LNCaP clone FGC (cell line): ENCODE measurements around the gene TPO.

ENCODE experiments used
- DNase-seq: peaks from one replicate; pipeline ENCODE4 v3.0.0-alpha.2; 2011; ENCODE audit warnings: low read depth
- H3K4me3 ChIP-seq: 2 replicates; pipeline ENCODE4 v1.5.1; 2011; ENCODE audit warnings: mild to moderate bottlenecking, low read depth, low read length, control low read depth
- TF ChIP-seq, protein P1 (sequence below): IDR thresholded peaks from 2 replicates; pipeline ENCODE4 v1.5.1; 2012; ENCODE audit warnings: mild to moderate bottlenecking; ENCODE audit not compliant: control insufficient read depth, insufficient read depth; ENCODE audit errors: extremely low read depth

TPO gene

DNA sequence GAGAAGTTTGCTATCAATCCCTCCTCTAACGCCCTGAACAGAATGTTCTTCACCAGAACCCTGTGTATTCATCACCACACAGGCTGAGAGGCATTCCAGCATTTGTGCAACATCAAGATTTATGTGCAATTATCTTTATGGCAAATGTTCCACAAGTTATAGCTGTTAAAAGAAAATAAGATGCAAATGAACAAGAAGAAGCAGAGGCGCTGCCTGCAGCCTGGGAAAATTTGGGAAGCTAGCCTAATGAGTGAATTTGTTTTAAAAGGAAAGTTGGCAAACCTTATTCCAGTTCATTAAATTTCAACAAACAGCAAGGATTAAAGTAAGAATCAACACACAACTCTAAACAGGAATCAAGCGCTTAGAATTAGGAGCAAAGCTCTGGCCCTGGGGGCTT is 5.3 kb downstream of the TPO start:
- H3K4me3 ChIP-seq, result no peak overlapping the region
- DNase-seq, result no peak
- TF ChIP-seq, protein P1, sequence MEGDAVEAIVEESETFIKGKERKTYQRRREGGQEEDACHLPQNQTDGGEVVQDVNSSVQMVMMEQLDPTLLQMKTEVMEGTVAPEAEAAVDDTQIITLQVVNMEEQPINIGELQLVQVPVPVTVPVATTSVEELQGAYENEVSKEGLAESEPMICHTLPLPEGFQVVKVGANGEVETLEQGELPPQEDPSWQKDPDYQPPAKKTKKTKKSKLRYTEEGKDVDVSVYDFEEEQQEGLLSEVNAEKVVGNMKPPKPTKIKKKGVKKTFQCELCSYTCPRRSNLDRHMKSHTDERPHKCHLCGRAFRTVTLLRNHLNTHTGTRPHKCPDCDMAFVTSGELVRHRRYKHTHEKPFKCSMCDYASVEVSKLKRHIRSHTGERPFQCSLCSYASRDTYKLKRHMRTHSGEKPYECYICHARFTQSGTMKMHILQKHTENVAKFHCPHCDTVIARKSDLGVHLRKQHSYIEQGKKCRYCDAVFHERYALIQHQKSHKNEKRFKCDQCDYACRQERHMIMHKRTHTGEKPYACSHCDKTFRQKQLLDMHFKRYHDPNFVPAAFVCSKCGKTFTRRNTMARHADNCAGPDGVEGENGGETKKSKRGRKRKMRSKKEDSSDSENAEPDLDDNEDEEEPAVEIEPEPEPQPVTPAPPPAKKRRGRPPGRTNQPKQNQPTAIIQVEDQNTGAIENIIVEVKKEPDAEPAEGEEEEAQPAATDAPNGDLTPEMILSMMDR, result no peak

DNA sequence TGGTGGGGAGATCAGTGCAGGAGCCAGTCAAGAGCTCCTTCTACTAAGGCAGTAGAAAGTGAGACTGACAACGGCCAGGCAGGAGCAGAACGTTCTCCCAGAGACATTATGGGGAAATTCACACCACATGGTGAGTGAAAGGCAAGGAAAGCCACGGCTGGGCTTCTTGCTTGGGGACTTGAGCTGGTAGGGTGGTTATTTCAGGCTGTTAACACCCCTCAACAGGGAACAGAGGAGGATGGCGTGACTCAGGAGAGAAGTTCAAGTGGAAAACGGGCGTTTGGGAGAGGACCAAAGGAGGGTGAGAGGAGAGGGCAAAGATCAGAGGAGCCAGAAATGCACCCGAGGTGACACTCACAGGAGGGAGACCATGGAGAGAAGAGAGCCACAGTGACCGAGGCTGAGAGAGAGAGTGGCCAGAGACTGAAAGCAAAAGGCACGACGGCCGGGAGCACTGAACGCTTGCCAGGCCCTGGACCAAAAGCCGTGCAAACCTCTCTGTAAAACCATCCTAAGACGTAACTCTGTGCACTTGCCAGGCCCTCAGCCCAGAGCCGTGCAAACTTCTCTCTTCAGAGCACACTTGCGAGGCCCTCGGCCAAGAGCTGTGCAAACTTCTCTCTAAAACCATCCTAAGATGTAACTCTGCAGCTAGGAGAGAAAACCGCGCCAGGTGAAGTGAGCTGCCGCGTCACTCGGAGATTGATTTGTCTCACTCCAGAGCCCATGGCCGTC is 7.7 kb downstream of the TPO start:
- DNase-seq, result no peak
- TF ChIP-seq, protein P1, result no peak
- H3K4me3 ChIP-seq, result no peak overlapping the region

DNA sequence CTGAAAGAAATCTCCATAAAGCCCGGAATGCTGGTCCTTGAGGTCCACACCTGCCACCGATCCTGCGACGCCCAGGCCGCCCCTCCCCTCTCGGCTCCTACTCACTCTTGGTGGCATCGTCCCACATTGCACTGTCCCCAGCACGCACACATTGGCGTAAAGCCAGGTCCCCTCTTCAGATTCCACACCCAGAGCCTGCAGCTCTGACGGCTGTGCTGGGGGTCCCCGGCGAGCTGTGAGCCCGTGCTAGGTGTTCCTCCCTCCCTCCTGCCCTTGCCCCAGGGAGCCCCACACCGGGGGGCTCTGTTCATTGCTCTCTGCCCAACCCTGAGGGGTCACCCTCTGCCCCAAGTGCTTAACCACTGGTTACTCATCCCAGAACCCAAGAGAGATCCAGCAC is 8.5 kb downstream of the TPO start:
- DNase-seq, result no peak
- TF ChIP-seq, protein P1, result no peak
- no peak overlapping the region for H3K4me3 ChIP-seq

DNA sequence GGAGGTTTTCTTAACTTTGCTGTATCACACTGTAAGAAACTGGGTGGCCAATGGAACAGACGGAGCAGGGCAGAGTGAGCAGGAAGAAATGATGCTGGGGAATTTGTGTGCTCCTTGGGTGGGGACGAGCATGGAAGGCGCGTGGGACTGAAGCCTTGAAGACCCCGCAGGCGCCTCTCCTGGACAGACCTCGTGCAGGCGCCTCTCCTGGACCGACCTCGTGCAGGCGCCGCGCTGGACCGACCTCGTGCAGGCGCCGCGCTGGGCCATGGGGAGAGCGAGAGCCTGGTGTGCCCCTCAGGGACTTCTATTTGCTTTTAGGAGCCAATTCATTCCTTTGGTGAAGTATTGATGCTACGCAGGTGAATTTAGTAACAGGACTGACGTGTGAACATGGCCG is 8.9 kb downstream of the TPO start:
- DNase-seq, result no peak
- TF ChIP-seq, protein P1, result no peak
- no peak overlapping the region for H3K4me3 ChIP-seq

DNA sequence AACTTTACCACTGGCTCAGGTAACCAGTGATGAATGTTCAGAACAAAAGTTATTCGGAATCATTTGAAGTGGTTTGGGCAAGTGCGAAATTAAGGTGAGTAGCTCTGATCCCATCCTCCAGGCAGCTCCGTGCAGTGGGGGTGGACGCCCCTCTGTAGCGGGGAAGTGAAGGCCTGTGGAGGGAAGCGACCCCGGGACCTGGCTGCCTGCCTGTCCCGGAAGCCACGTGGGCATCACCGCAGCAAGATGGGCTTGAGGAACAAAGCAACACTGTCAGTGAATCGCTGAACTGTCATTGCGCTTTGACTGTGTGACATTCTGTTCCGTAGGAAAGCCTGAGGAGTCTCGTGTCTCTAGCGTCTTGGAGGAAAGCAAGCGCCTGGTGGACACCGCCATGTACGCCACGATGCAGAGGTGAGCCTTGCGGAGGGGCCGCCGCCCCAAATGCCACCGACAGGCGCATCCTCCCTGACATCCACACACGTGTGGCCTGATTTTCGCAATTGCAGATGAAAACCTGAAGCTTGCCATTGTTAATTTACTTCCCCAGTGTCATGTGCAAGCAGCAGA is 9.5 kb downstream of the TPO start:
- no peak for DNase-seq
- TF ChIP-seq, protein P1, result no peak

DNA sequence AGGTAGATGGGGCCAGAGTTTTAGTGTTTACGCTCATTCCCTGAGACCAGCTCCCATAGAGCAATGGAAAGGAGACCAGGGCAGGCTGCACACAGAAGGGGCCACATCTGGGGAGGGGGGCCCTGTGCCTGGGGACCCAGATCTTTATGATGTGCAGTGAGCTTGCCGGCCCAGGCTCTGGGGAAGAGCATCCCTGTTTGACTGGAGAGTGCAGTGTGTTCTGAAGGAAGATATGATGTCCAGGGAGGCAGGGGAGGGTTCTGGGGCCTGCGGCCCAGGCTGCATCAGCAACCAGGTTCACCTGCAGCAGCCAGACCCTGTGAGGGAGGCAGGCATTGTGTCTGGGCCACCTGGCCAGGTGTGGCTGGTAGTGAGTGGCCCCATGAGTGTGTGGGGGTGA is 13.8 kb downstream of the TPO start:
- no peak for DNase-seq
- TF ChIP-seq, protein P1, result no peak
- no peak overlapping the region for H3K4me3 ChIP-seq

More for the DNA sequence above, 9.5 kb downstream of the TPO start:
- no peak overlapping the region for H3K4me3 ChIP-seq

DNA sequence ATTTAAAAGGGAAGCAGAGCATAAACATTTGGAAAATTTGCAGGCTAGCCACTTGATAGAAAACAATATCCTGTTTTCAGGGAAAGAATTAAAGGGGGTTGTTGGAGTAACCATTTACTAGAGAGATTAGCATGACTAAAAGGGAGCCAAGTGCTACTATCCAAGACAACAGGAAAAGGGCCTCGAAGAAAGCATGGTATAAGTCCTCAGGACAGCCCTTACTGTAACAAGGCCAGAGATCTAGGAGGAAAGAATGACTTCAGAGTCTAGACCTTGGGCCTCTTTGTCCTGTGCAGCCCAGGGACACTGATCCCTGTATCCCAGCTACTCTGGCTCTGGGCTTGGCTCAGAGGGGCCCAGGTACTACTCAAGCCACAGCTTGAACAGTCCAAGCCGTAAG is 16.6 kb downstream of the TPO start:
- no peak for DNase-seq
- TF ChIP-seq, protein P1, result no peak

More for the DNA sequence above, 16.6 kb downstream of the TPO start:
- H3K4me3 ChIP-seq, result no peak overlapping the region
